ENCODE results near the gene NUP153. TPM values are rescaled to one million over a fixed set of nuclear protein-coding genes. Genes with fewer than 3 reads are reported as not detected.

The NUP153 gene
- total RNA-seq, 1 experiment from 2014 or later = 99.3 TPM

- Histone ChIP-seq H2BK120ac (ENCODE audit: low read depth, low read length, poor library complexity, severe bottlenecking) (no peak overlapping the region), H4K5ac (ENCODE audit: insufficient read length, low read depth, low read length) (no peak overlapping the region), H4K91ac (ENCODE audit: insufficient read length, low read depth, low read length) (no peak overlapping the region), H4K8ac (replicated peaks; ENCODE audit: insufficient read length, low read depth, low read length) (no peak overlapping the region), H3K4me2 (ENCODE audit: insufficient read depth, insufficient read length, low read length) (no peak overlapping the region), H3K27ac (ENCODE audit: insufficient read length, low read depth, low read length) (no peak overlapping the region), H3K18ac (ENCODE audit: insufficient read length, low read depth, low read length) (no peak overlapping the region), H3K14ac (ENCODE audit: insufficient read depth, low read length) (no peak overlapping the region), H3K9ac (ENCODE audit: extremely low read depth, insufficient read length, low read length) (no peak overlapping the region), H2BK20ac (ENCODE audit: low read depth, low read length, poor library complexity, severe bottlenecking) (no peak overlapping the region), H3K23me2 (ENCODE audit: insufficient read length, low read depth, low read length, poor library complexity, severe bottlenecking) (no peaks in the 10 kb centered on the region), H2BK5ac (ENCODE audit: insufficient read length, low read length) (no peak overlapping the region), H2BK15ac (ENCODE audit: low read depth, low read length) (no peak overlapping the region), H4K20me1 (ENCODE audit: control insufficient read depth, insufficient read depth, insufficient read length) (no peaks in the 10 kb centered on the region), H3K27me3 (ENCODE audit: insufficient read depth, low read length) (no peaks in the 10 kb centered on the region), H3K4me1 (ENCODE audit: insufficient read depth, low read length) (peaks cover 2% of the 10 kb centered on the region; the same call in 1 of the 2 replicates), H3K79me2 (ENCODE audit: insufficient read depth, low read length) (peaks cover 54% of the 10 kb centered on the region; the same call in 1 of the 2 replicates), H2AK5ac (ENCODE audit: insufficient read length, low read length) (no peak overlapping the region), H3T11ph (ENCODE audit: low read length) (no peak overlapping the region), H3K79me1 (ENCODE audit: insufficient read depth, low read depth, low read length, poor library complexity, severe bottlenecking) (no peaks in the 10 kb centered on the region), H3K23ac (ENCODE audit: insufficient read length, low read depth, low read length) (no peak overlapping the region), H3K4ac (ENCODE audit: low read depth, low read length) (no peak overlapping the region), H3K9me3 (ENCODE audit: control insufficient read depth, low read depth, low read length) (no peaks in the 10 kb centered on the region), H2BK12ac (ENCODE audit: insufficient read length, low read depth, low read length) (no peak overlapping the region), H2AFZ (ENCODE audit: low read length) (no peak overlapping the region), H3K56ac (ENCODE audit: insufficient read length, low read depth, low read length) (no peak overlapping the region)
- Mint-ChIP-seq H3K9me3 (no peaks in the 10 kb centered on the region; a peak in 3 of 5 replicates), H3K27ac (peak overlapping the region in 2 of 3 experiments; percentile 39 to 66; a peak in 3 of 7 replicates), H3K27me3 (ENCODE audit: low read depth) (no peaks in the 10 kb centered on the region), H3K4me3 (no peak overlapping the region), H3K36me3 (ENCODE audit: insufficient read depth in 1 of 3, low read depth in 3 of 3) (peaks cover 0 to 9% (median 2%) of the 10 kb centered on the region in 3 experiments; a peak in 5 of 7 replicates), H3K4me1 (peaks cover 30 to 32% of the 10 kb centered on the region in 2 experiments)
- no CpG with 5 or more reads among the region's 1 CpG for WGBS (ENCODE audit: extremely low coverage, insufficient read length, low lambda C conversion rate)
- TF ChIP-seq CTCF (conservative IDR thresholded peaks at IDR 0.05) = no peak
- DNase-seq = no peak
Measured at GRCh38 chr6:17703256-17703694, 3.5 kb downstream of the NUP153 start.

All from H9 (cell line).